HG03439 (cell line): ENCODE measurements around the gene POM121.
A peak's percentile ranks its signal among the peaks of the same experiment; 100 is the strongest.
"Not testable (repeated sequence)": the region's sequence is repeated elsewhere in the genome, so short reads cannot be mapped to it uniquely, and the experiment has no call there.

Experiments
- ATAC-seq: cut with Tn5 transposase; IDR thresholded peaks from one replicate; pipeline ENCODE4 v1.9.1; 2021; ENCODE audit warnings: mild to moderate bottlenecking, moderate library complexity; ENCODE audit not compliant: unreplicated experiment

POM121 gene

DNA sequence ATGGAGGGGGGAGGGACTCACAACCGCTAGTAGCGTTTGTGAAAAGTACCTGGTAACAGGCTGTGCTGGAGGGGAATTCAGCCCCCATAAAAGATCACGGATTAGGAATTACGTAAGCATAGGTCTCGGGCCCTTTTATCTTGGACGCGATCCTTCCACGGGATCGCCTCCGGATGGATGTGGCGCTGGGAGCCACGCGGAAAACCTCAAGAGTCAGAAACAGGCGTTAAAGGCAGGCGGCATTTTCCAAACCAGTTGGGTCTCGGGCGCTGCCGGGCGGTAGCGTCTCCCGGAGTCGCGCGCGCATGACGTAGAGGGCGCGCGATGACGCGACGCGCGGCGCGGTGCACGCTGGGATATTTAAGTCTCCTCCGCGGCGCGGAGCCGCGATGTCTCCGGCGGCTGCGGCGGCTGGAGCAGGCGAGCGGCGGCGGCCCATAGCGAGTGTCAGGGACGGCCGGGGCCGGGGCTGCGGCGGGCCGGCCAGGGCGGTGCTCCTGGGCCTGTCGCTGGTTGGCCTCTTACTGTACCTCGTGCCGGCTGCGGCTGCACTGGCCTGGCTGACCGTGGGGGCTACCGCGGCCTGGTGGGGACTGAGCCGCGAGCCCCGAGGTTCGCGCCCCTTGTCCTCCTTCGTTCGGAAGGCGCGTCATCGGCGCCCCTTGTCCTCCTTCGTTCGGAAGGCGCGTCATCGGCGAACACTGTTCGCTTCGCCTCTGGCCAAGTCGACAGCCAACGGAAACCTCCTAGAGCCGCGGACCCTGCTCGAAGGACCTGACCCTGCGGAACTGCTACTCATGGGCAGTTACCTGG lies at the start of gene POM121:
Gene POM121, plus strand, starts transcription at position 363 of the 813 bp plus-strand sequence. Its CDS starts 27 bp downstream, at position 390.
- peak; percentile 89 for ATAC-seq

DNA sequence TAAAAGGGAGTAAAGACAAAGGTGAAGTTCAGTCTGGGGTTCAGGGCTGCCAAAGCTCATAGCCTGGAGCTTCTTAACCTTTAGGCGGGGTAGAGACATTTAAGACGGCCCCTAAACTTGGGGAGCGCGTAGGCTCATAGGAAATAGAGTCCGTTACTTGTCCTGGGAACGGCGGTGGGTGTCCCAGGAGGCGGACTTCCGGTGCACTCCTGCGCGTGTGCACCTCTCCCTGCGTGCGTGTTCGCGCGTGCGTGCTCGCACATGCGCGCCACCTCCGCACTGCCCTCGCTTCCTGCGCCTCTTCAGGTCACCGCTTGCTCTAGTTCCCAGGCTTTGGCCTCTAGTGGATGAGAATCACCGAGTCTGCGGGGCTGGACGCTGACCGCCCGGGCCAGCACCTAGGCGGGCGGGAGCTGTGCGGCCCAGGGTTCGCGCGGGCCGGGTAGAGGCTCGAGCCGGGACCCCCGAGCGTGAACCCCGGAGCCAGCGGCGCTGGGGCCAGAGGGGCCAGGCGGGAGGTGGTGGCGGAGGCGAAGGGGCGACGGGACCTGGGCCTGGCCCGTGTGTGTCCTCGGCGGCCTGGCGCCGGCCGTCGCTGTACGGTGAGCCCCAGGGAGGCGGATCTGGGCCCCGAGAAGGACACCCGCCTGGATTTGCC lies 45.7 kb upstream of the POM121 start:
- ATAC-seq: peak; percentile 100

DNA sequence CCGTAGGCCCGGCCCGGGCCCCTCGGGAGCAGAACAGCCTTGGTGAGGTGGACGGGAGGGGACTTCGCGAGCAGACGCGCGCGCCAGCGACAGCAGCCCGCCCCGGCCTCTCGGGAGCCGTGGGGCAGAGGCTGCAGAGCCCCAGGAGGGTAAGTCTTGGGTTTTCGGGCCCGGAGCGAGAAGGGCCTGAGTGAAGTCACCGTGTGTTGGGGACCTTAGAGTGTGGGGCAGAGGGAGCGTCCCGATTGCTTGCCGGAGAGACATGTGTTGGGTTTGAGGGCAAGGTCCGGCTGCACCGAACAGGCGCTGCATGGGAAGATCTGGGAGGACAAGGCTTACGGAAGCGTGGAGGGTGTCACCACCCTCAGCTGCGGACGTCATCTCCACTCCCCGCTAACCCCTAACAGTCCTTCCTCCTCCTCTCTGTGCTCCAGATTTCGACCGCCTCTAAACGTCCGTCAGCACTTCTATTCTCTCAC lies 45.1 kb upstream of the POM121 start:
- ATAC-seq: not testable (repeated sequence)

DNA sequence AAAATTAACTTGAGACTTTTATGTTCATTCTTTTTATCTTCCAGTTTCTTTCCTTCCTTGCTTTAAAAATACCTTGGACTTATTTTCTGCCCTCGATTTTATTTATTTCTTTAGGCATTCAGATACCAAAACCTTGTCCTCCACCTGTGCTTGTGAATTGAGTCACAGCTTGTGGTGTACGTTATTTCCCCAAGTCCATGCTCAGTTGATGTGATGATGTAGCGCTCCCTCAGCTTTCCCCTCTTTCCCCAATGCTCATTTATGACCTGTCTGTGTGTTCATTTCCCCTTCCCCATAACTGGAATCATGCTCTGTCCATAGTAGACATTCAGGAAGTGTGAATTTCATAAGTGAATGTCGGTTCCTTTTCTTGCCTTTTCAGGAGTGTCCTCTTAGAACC lies 33.1 kb upstream of the POM121 start:
- ATAC-seq: not testable (repeated sequence)

DNA sequence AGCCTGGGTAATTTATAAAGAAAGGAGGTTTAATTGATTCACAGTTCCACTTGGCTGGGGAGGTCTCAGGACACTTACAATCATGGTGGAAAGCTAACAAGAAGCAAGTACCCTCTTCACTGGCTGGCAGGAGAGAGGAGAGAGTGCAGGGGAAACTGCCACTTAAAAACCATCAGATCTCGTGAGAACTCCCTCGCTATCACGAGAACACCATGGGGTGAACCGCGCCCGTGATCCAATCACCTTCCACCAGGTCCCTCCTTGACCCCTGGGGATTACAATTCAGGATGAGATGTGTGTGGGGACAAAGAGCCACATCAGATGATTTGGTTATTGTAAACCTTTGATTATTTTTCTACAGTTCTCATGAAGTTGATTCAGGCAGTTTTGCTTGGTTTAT lies 20.2 kb upstream of the POM121 start:
- ATAC-seq: not testable (repeated sequence)

DNA sequence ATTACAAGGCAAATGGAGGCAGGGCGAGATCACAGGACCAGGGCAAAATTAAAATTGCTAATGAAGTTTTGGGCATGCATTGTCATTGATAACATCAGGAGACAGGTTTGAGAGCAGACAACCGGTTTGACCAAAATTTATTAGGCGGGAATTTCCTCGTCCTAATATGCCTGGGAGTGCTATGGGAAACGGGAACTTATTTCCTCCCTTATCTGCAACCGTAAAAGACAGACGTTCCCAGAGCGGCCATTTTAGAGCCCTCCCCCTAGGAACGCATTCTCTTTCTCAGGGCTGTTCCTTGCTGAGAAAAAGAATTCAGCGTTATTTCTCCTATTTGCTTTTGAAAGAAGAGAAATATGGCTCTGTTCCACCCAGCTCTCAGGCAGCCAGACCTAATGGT lies 16.5 kb upstream of the POM121 start:
- not testable (repeated sequence) for ATAC-seq

DNA sequence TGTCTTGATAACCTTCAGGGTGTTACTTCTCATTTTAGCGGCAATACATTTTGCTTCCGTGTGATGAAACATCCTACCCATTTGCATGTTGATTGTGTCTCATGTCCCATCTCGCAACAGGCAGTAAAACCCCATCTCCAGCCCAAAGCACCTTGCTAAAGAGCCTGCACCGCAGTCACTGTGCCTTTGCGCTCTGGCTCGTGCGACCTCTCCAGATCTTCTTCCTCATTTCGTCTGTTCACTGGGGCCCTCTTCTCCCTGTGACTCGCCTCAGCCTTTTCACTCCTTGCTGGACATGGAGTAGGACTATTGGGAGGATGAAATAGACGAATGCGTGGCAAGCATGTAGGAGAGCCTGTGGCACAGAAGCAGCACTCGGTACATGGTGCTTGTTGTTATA lies 13.5 kb upstream of the POM121 start:
- not testable (repeated sequence) for ATAC-seq

DNA sequence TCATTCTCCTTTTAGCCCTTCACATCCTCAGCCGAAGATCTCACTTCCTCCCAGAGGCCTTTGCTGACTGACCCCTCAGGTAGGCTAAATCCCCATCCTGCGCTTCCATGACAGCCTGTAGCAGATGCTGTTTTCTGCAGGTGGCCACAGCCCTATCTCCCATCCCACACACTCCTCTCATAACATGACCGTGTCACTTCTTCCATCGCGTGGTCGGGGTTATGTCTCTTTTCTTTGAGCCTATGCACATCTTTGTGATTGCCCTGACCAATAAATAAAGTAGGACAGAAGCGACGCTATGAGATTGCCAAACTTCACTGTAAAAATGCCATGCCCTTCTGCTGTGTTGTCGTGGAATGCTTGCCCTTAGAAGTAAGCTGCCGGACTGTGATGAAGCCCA lies 11.1 kb upstream of the POM121 start:
- ATAC-seq: not testable (repeated sequence)

DNA sequence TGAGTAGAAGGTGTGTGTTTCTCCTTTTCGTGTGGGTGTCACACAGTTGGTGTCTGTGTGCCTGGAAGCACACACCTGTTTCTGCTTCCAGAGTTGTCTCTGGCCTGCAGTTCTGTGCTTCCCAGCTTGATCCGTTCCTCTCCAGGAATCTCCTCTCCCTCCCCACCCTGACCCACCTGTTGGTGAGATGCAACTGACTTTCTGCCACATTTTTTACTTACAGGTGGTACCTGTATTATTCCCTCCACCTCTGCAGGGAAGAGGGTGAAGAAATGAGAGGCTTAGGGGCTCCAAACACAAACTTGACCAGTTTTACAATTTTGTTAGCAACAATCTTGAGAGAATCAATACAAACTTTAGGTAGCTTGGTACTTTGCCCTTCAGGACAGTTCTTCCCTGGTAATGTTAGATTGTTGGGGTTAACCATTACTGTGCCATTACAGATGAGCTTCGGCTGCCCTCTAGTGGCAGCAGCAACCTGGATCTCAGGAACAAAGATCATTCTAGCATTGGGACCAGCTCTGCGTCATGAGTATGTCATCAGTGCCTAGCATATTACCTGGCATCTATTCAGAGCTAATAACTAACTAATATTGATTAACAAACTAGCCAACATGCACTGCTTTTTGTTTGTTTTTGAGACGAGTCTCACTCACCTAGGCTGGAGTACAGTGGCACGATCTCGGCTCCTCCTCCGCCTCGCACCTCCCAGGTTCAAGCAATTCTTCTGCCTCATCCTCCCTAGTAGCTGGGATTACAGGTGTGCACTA lies 10.0 kb upstream of the POM121 start:
- not testable (repeated sequence) for ATAC-seq

DNA sequence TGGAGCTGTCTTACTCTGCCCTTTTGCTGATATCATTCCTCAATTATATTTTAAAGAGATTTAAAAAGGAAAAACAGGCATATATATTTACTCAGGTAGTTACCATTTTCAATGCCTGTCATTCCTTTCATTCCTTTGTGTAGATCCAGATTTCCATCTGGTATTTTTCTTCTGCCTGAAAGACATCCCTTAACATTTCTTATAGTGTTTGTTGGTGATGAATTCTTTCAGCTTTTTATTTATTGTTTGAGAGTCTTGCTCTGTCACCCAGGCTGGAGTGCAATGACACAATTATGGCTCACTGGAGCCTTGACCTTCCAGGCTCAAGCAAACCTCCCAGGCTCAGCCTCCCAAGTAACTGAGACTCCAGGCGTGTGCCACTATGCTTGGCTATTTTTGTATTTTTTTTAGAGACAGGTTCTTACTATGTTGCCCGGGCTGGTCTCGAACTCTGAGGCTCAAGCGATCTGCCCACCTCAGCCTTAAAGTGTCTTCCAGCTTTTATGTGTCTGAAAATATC lies 5.6 kb upstream of the POM121 start:
- no peak for ATAC-seq

DNA sequence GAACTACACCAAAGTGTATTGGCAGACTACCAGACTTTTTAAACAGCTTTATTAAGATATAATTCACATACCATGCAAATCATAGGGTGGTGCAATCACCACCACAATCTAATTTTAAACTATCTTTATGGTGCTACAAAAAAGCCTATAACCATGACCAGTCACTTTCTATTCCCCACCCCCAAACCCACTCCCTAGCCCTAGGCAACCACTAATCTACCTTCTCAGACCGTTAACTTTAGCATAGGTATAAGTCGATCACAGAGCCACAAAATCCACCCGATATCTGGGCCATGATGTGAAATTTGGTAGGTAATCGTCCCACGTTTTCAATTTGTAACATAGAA lies 536 bp upstream of the POM121 start:
- peak; percentile 5 for ATAC-seq

DNA sequence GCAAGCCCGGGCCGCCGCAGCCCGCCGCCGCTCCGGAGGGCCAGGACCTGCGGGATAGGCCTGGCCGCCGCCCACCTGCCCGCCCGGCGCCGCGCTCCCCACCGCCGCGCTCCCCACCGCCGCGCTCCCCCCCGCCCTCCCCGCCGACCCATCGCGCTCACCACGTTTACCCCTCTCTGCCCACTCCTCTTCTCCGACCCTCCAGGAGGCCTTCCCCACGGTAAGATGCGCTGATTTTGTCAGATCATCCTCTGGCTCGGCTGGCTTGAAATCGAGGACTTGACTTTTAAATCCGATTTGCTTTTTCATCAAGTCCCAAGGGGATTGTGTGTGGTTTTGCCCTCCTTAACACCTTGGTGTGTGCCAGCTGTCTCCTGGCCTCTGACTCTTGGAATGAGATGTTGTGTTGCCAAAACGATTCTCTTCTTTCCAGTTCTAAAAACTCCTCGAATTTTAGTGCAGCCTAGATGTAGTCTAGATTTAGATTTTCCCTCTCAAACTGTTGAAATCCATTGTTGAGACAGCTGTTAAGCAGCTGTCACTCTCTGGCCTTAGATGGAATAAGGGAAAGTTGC lies 738 bp downstream of the POM121 start:
- no peak for ATAC-seq

DNA sequence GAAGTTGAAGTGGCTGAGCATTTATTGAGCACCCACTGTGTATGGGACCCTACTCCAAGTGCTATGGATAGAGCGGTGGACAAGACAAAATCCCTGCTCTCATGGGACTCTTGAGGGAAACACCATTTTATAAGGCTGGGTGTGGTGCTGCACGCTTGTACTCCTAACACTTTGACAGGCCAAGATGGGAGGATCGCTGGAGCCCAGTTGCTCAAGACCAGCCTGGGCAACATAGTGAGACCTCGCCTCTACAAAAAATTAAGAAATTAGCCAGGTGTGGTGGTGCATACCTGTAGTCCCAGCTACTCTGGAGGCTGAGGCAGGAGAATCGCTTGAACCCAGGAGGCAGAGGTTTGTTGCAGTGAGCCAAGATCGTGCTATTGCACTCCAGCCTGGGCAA lies 2.9 kb downstream of the POM121 start:
- not testable (repeated sequence) for ATAC-seq

DNA sequence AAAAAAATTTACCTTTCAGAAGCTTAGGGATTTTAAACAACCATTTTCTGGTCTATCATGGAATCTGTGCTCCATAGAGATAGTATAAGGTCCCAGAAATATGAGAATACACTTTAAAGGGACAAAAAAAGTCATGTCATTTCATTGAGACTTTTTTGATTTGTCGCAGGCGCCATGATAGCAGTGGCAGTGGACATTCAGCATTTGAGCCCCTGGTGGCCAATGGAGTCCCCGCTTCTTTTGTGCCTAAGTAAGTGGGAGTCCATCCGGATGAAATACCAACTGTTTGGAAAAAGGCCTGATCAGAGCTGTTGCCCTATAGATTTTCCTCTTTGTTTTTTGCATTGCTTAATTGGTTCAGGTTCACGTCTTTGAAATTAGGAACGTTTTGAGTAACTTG lies 3.3 kb downstream of the POM121 start:
- ATAC-seq: not testable (repeated sequence)

DNA sequence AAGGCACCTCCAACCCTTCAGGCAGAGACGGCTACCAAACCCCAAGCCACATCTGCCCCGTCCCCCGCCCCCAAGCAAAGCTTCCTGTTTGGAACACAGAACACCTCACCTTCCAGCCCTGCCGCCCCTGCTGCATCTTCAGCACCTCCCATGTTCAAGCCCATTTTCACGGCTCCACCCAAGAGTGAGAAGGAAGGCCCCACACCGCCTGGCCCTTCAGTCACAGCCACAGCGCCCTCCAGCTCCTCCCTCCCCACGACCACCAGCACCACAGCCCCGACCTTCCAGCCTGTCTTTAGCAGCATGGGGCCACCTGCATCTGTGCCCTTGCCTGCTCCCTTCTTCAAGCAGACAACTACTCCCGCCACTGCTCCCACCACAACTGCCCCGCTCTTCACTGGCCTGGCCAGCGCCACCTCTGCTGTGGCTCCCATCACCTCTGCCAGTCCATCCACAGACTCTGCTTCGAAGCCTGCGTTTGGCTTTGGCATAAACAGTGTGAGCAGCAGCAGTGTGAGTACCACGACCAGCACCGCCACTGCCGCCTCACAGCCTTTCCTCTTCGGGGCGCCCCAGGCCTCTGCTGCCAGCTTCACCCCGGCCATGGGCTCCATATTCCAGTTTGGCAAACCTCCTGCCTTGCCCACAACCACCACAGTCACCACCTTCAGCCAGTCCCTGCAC lies 17.3 kb downstream of the POM121 start:
- not testable (repeated sequence) for ATAC-seq

DNA sequence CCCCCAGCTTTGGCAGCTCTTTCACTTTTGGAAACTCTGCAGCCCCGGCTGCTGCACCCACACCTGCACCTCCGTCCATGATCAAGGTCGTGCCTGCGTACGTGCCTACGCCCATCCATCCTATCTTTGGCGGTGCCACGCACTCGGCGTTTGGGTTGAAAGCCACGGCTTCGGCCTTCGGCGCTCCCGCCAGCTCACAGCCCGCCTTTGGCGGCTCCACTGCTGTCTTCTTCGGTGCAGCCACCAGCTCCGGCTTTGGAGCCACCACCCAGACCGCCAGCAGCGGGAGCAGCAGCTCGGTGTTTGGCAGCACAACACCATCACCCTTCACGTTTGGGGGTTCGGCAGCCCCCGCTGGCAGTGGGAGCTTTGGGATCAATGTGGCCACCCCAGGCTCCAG lies 18.1 kb downstream of the POM121 start:
- ATAC-seq: not testable (repeated sequence)

DNA sequence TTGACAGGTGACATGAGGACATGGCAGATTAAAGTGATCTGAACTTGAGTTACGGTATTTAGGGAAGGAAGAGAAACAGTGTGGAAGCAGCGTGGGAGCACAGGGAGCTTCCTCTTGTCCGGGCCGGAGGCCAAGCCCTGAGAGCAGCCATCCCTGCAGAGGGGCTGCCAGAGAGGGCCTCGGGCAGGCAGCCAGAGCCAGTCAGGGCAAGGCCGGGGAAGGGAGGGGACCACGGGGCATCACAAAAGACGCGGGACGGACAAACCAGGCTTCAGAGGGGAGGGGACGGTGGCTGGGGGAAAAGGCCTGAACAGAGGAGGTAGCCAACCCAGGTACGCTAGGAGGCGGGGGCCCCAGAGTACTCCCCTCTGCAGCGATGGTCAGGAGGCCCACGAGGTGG lies 20.0 kb downstream of the POM121 start:
- ATAC-seq: not testable (repeated sequence)

DNA sequence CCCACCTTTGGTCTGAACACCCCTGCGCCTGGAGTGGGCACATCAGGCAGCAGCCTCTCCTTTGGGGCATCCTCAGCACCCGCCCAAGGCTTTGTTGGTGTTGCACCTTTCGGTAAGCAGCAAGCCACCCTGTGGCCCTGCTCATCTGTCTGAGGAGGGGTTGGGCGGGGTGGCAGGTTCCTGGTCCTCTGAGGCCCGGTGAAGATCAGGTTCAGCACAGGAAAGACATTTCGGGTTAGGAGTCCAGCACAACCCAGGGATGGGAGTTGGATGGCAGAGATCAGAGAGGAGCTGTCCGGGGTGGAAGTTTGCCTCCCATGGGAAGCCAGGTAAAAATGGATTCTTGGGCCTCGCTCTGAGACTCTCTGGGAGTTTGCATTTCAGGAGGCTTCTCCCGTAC lies 20.7 kb downstream of the POM121 start:
- ATAC-seq: not testable (repeated sequence)

DNA sequence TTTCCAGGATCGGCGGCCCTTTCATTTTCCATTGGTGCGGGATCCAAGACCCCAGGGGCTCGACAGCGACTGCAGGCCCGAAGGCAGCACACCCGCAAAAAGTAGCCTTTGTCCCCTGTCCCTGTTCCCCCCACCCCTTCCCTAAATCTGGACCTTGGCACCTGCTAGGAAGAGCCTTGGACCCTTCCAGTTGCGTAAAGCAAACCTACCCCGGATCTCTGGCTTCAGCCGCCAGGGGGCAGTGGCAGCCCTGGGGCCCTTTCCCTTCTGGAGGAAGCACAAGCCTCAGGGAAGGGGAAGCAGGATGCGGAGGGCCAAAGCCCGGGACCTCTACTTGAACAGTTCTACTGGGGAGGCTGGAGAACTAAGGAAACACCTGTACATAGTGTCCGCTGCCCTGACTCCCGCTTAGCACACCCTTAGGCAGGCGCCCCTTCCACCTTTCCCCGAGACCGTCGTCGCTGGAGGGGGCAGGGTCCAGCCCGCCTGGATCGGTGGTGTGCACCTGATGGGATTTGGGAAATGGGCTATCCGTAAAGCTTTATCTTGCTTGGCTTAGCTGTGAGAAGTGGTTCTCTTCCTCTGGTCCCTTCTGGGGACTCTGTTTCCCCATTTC lies 21.3 kb downstream of the POM121 start:
- not testable (repeated sequence) for ATAC-seq

DNA sequence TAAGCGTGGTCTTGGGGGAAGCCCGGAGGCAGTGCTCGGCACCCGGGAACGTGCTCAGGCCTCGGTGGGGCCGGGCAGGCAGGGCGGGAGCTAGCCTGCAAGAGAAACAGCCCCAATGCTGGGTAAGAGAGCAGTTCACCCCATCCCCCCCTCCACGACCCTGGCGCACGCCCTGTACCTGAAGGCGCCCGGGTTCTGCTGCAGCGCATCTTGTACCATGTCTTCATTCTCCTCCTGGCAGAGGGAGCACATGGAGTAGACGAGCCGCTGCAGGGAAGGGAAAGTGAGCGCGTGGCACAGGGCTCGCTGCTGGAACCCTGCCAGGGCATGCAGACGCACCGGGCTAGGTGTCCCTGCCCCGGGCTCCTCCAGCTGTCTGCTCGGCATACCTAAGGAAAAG lies 23.8 kb downstream of the POM121 start:
- ATAC-seq: not testable (repeated sequence)
